GM23248 (cell line): Measurements from ENCODE around the gene LDLRAD4. TPM values are rescaled to one million over a fixed set of nuclear protein-coding genes. Genes with fewer than 3 reads are reported as not detected.

Source experiments
- DNase-seq: peaks from one replicate; pipeline ENCODE4 v3.0.0-alpha.2; 2015
- H2AFZ ChIP-seq: fragments of 200-600 bp; sonication (generic); 2 replicates; pipeline ENCODE4 v1.6.1; 2016; ENCODE audit warnings: antibody characterized with exemption
- H3F3A ChIP-seq: fragments of 200-600 bp; sonication (generic); 2 replicates; pipeline ENCODE4 v1.6.1; 2016; ENCODE audit warnings: mild to moderate bottlenecking, antibody characterized with exemption, mixed run types; ENCODE audit not compliant: insufficient read depth
- H3K27ac ChIP-seq: fragments of 200-600 bp; sonication (generic); 2 replicates; pipeline ENCODE4 v1.5.1; 2016; ENCODE audit warnings: mild to moderate bottlenecking
- H3K27me3 ChIP-seq: fragments of 200-600 bp; sonication (generic); replicated peaks from 2 replicates; pipeline ENCODE4 v1.6.1; 2016; ENCODE audit warnings: mild to moderate bottlenecking; ENCODE audit not compliant: insufficient read depth
- H3K36me3 ChIP-seq: fragments of 200-600 bp; sonication (generic); 2 replicates; pipeline ENCODE4 v1.6.1; 2016; ENCODE audit warnings: low read depth, mild to moderate bottlenecking
- H3K4me1 ChIP-seq: fragments of 200-600 bp; sonication (generic); 2 replicates; pipeline ENCODE4 v1.6.1; 2016; ENCODE audit warnings: mild to moderate bottlenecking; ENCODE audit not compliant: insufficient read depth
- H3K4me2 ChIP-seq: fragments of 200-600 bp; sonication (generic); one replicate; pipeline ENCODE4 v1.6.1; 2016; ENCODE audit warnings: mild to moderate bottlenecking; ENCODE audit not compliant: unreplicated experiment
- H3K4me3 ChIP-seq: fragments of 200-600 bp; sonication (generic); 2 replicates; pipeline ENCODE4 v1.5.1; 2016; ENCODE audit warnings: mild to moderate bottlenecking
- H3K79me2 ChIP-seq: fragments of 200-600 bp; sonication (generic); 2 replicates; pipeline ENCODE4 v1.6.1; 2016; ENCODE audit warnings: mild to moderate bottlenecking; ENCODE audit not compliant: insufficient read depth
- H3K9ac ChIP-seq: fragments of 200-600 bp; sonication (generic); 2 replicates; pipeline ENCODE4 v1.6.1; 2016; ENCODE audit warnings: mild to moderate bottlenecking
- H3K9me2 ChIP-seq: fragments of 200-600 bp; sonication (generic); 2 replicates; pipeline ENCODE4 v1.6.1; 2016; ENCODE audit warnings: mixed run types, mild to moderate bottlenecking, moderate library complexity; ENCODE audit not compliant: insufficient read depth
- H3K9me3 ChIP-seq: fragments of 200-600 bp; sonication (generic); one replicate; pipeline ENCODE4 v1.6.1; 2017; ENCODE audit warnings: low read depth
- H4K20me1 ChIP-seq: fragments of 200-600 bp; sonication (generic); 2 replicates; pipeline ENCODE4 v1.6.0; 2016; ENCODE audit not compliant: insufficient read depth
- EZH2 ChIP-seq: fragments of 200-600 bp; sonication (generic); IDR thresholded peaks from 2 replicates; pipeline ENCODE4 v1.6.1; 2018; ENCODE audit warnings: antibody characterized with exemption, mild to moderate bottlenecking; ENCODE audit not compliant: insufficient read depth, poor library complexity, severe bottlenecking
- EZH2phosphoT487 ChIP-seq: fragments of 200-600 bp; sonication (generic); IDR thresholded peaks from 2 replicates; pipeline ENCODE4 v1.6.1; 2018; ENCODE audit warnings: antibody characterized with exemption, moderate library complexity, mild to moderate bottlenecking, low read depth; ENCODE audit not compliant: insufficient read depth
- WGBS, 2 experiments: methylation state at CpG; one replicate each; pipeline ENCODE4 v1.1.6; 2015 to 2017; ENCODE audit warnings: low lambda C conversion rate in 2 of 2, low coverage in 1 of 2; ENCODE audit errors: missing lambda C conversion rate in 2 of 2; 5-methylcytosine and 5-hydroxymethylcytosine counted together
- in situ Hi-C: fragments of 300-500 bp; cut with MboI; formaldehyde crosslinking; loops from 2 replicates; pipeline ENCODE4 v1.15.0; 2020
- polyA plus RNA-seq: library from polyadenylated mRNA; unstranded; fragments of >200 nt; fragmentation: Nextera tagmentation; extraction: Ambion mirVana; gene quantifications from 2 replicates; pipeline ENCODE4 v1.2.1, GENCODE V29; 2016
- total RNA-seq: library from RNA; depleted of rRNA; stranded (reverse); fragments of >200 nt; shearing (Covaris generic); gene quantifications from 2 replicates; pipeline ENCODE4 v1.2.3, GENCODE V29; 2014

LDLRAD4 gene
- total and polyA plus RNA-seq, 2 experiments from 2014 or later: not detected

DNA sequence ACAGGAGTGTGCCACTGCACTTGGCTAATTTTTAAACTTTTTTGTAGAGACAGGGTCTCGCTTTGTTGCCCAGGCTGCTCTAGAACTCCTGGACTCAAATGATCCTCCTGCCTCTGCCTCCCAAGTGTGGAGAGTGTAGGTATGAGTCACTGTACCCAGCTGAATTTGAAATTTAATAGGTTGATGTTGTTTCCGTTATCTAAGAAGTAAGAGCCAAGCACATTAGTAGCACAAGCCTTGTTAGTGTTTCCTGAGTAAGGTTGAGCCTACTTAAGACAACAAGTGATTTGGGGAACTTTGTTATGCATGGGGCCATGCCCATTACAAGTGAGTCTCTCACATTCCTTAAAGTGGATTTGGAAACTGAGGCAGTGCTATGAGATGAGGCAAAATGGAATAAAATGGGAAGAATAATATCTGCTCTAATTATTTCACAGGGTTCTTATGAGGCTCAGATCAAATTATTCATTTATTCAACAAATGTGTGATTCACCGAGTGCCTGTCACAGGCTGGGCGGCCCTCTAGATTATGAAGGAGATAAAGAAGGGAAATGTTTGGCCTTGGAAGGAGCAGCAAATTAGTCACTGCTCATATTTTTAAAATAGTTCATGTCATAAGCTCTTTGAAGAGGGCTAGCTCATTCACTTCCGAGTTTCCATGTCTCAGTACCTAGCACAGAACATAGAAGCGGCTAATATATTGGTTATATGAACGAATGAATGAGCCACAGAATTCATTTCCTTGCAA, 217.2 kb downstream of the LDLRAD4 start:
- H3K27me3 ChIP-seq: peaks cover 14% of the 10 kb centered on the region; the same call in 1 of the 2 replicates
- TF ChIP-seq EZH2phosphoT487 (no peak), EZH2 (no peak)
- H3K4me1 ChIP-seq: peaks cover 15% of the 10 kb centered on the region; the same call in 1 of the 2 replicates
- in situ Hi-C loops: no loop called here
- H2AFZ ChIP-seq: no peak overlapping the region
- H3K36me3 ChIP-seq: no peaks in the 10 kb centered on the region
- H4K20me1 ChIP-seq: no peaks in the 10 kb centered on the region
- no peak overlapping the region for H3K9ac ChIP-seq
- H3K9me2 ChIP-seq: no peaks in the 10 kb centered on the region
- WGBS, 2 experiments: 49 to 52% methylated on average over 7 of the region's 7 CpGs
- peak overlapping the region; percentile 52 for H3K27ac ChIP-seq
- peak; percentile 87 for DNase-seq
- H3K4me2 ChIP-seq: no peak overlapping the region
- H3K79me2 ChIP-seq: no peaks in the 10 kb centered on the region
- H3F3A ChIP-seq: peaks cover 16% of the 10 kb centered on the region; the same call in 1 of the 2 replicates
- H3K4me3 ChIP-seq: no peak overlapping the region
- no peaks in the 10 kb centered on the region for H3K9me3 ChIP-seq

DNA sequence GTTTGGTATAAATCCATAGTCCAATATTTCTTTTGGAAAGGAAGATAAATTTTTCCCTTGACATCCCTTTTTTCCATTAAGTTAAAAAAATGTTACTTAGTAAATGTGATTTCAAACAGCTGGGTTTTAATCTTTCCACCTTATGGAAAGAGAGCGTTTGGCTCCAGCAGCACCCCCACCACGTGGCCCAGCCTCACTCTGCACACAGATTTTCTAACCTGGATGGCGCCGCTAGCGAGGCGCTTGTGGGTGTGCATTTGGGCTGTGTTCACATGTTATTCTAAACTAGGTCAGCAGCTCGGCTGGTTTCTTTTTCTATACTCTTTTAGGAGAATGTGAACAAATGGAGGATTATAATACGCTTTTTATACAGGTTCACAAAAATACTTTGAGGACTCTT, 218.0 kb downstream of the LDLRAD4 start:
- Histone ChIP-seq H2AFZ (no peak overlapping the region), H3K4me1 (peaks cover 15% of the 10 kb centered on the region; the same call in 1 of the 2 replicates), H3F3A (peaks cover 16% of the 10 kb centered on the region; the same call in 1 of the 2 replicates), H3K9me3 (no peaks in the 10 kb centered on the region), H3K36me3 (no peaks in the 10 kb centered on the region), H3K4me2 (no peak overlapping the region), H4K20me1 (no peaks in the 10 kb centered on the region), H3K27me3 (0 out of 2 replicates have a peak, but pooled peaks cover 6% of the 10 kb centered on the region), H3K27ac (no peak overlapping the region), H3K9ac (no peak overlapping the region), H3K4me3 (no peak overlapping the region), H3K9me2 (no peaks in the 10 kb centered on the region), H3K79me2 (no peaks in the 10 kb centered on the region)
- WGBS, 2 experiments: 81 to 83% methylated on average over 8 of the region's 8 CpGs
- TF ChIP-seq EZH2phosphoT487 (no peak), EZH2 (no peak)
- DNase-seq: no peak
- in situ Hi-C loops: no loop called here

DNA sequence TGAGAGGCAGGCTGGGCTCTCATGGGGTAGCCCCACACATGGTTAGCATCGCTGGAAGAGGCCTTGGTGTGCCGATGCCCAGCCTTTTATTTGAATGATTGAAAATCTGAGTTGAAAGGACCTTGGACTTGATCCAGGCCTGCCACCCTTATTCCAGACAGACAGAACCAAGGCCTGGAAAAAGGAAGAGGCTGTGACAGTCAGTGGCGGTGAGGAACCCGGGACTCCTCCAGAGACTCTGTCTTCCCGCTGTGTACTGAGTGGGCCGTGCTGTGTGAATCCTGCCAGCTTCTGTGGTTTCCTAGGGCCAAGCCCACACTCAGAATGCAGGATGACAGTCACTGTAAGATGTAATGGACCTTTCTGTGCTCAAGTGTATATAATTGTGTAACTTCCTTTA, 218.5 kb downstream of the LDLRAD4 start:
- Histone ChIP-seq H2AFZ (no peak overlapping the region), H4K20me1 (no peaks in the 10 kb centered on the region), H3K9me2 (no peaks in the 10 kb centered on the region), H3K79me2 (no peaks in the 10 kb centered on the region), H3K27me3 (0 out of 2 replicates have a peak, but pooled peaks cover 4% of the 10 kb centered on the region), H3K36me3 (no peaks in the 10 kb centered on the region), H3K27ac (no peak overlapping the region), H3K4me1 (peaks cover 15% of the 10 kb centered on the region; the same call in 1 of the 2 replicates), H3K9me3 (no peaks in the 10 kb centered on the region), H3F3A (peaks cover 16% of the 10 kb centered on the region; the same call in 1 of the 2 replicates), H3K4me3 (no peak overlapping the region), H3K4me2 (no peak overlapping the region), H3K9ac (no peak overlapping the region)
- 78 to 81% methylated on average over 6 of the region's 6 CpGs for WGBS, 2 experiments
- TF ChIP-seq EZH2: no peak
- TF ChIP-seq EZH2phosphoT487: no peak
- in situ Hi-C loops: no loop called here
- no peak for DNase-seq

DNA sequence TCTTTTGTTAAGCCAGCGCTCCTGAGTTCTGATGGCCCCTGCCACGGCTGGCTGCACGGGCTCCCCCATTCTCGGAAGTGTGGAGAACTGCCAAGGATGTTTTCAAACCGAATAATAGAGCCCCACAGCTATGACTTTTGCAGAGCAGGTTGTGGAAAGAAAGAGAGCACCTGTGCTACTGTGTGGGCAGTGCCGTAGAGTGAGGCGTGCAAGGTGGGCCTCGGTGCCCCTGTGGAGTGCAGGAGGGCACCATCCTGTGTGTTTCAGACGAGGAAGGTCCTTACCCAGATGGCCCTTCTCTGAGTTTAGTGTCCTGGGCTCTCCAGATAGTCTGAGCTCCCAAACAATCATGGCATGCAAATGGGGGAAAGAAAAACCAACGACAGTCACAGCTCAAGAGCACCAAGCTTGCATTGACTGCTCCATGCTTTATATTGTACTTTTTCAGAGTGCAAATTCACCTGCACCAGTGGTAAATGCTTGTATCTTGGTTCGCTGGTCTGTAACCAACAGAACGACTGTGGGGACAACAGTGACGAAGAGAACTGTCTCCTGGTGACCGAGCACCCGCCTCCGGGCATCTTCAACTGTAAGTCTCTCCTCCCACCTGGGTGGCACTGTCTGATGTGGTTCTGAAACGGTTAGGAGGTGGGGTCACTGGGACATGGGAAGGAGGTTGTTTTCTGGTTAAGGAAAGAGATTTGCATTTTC, 219.4 kb downstream of the LDLRAD4 start:
- Histone ChIP-seq H3K9ac (no peak overlapping the region), H3K4me1 (peaks cover 15% of the 10 kb centered on the region; the same call in 1 of the 2 replicates), H3K9me3 (no peaks in the 10 kb centered on the region), H3K36me3 (no peaks in the 10 kb centered on the region), H3K4me3 (no peak overlapping the region), H3F3A (peaks cover 16% of the 10 kb centered on the region; the same call in 1 of the 2 replicates), H2AFZ (no peak overlapping the region), H3K27me3 (no peaks in the 10 kb centered on the region), H4K20me1 (no peaks in the 10 kb centered on the region), H3K27ac (no peak overlapping the region), H3K4me2 (no peak overlapping the region), H3K79me2 (no peaks in the 10 kb centered on the region), H3K9me2 (no peaks in the 10 kb centered on the region)
- no peak for DNase-seq
- 78 to 82% methylated on average over 17 of the region's 17 CpGs for WGBS, 2 experiments
- in situ Hi-C loops: no loop called here
- TF ChIP-seq EZH2 (no peak), EZH2phosphoT487 (no peak)
